C4-2B (cell line): ENCODE data around the gene RGS2.

ENCODE experiments used
- H3K27ac ChIP-seq: fragments of 450-650 bp; 2 replicates; pipeline ENCODE4 v1.5.1; 2017
- CTCF ChIP-seq: fragments of 450-650 bp; conservative IDR thresholded peaks from 2 replicates; pipeline ENCODE4 v1.5.1; 2017; ENCODE audit warnings: mild to moderate bottlenecking
- ZFX ChIP-seq: fragments of 450-650 bp; IDR thresholded peaks from 2 replicates; pipeline ENCODE4 v1.6.1; 2017

RGS2 gene

GRCh38 chr1:192812420-192813209 is 3.8 kb downstream of the RGS2 start:
- TF ChIP-seq CTCF, result no peak
- H3K27ac ChIP-seq, result no peak overlapping the region

- no peak overlapping the region for H3K27ac ChIP-seq
- no peak for TF ChIP-seq ZFX
- TF ChIP-seq CTCF, result no peak
Measured at GRCh38 chr1:192814805-192815204, 6.0 kb downstream of the RGS2 start.

- H3K27ac ChIP-seq, result no peak overlapping the region
- TF ChIP-seq CTCF (no peak), ZFX (no peak)
Measured at GRCh38 chr1:192817246-192817645, 8.4 kb downstream of the RGS2 start.

- no peak for TF ChIP-seq ZFX
- TF ChIP-seq CTCF, result no peak
- no peak overlapping the region for H3K27ac ChIP-seq
Measured at GRCh38 chr1:192821296-192821695, 12.5 kb downstream of the RGS2 start.

- H3K27ac ChIP-seq, result no peak overlapping the region
- TF ChIP-seq ZFX (no peak), CTCF (no peak)
Measured at GRCh38 chr1:192824511-192824910, 15.7 kb downstream of the RGS2 start.

GRCh38 chr1:192826791-192827546 is 18.1 kb downstream of the RGS2 start:
- H3K27ac ChIP-seq, result no peak overlapping the region
- TF ChIP-seq ZFX, result no peak
- TF ChIP-seq CTCF, result no peak

- no peak overlapping the region for H3K27ac ChIP-seq
- TF ChIP-seq ZFX (no peak), CTCF (no peak)
Measured at GRCh38 chr1:192830595-192831246, 21.9 kb downstream of the RGS2 start.
